Ectodermal cell (in vitro differentiated cells): ENCODE results near the gene CTBP1.

Source experiments
- H3K27ac ChIP-seq: 2 replicates; pipeline ENCODE4 v1.7.0; 2013; ENCODE audit warnings: mild to moderate bottlenecking, low read depth, low read length; ENCODE audit not compliant: insufficient read depth, poor library complexity, severe bottlenecking
- H3K27me3 ChIP-seq: 2 replicates; pipeline ENCODE4 v1.7.0; 2013; ENCODE audit warnings: mild to moderate bottlenecking, low read length; ENCODE audit not compliant: insufficient read depth, control insufficient read depth, poor library complexity, severe bottlenecking
- H3K36me3 ChIP-seq: one replicate; pipeline ENCODE4 v1.7.0; 2013; ENCODE audit warnings: low read length; ENCODE audit not compliant: control insufficient read depth, insufficient read depth
- H3K4me1 ChIP-seq: one replicate; pipeline ENCODE4 v1.7.0; 2013; ENCODE audit warnings: low read length; ENCODE audit not compliant: control insufficient read depth, insufficient read depth
- H3K4me3 ChIP-seq: 2 replicates; pipeline ENCODE4 v1.7.0; 2013; ENCODE audit warnings: low read depth, low read length, control low read depth; ENCODE audit not compliant: insufficient read depth
- H3K9me3 ChIP-seq: 2 replicates; pipeline ENCODE4 v1.7.0; 2013; ENCODE audit warnings: mild to moderate bottlenecking, low read length, moderate library complexity; ENCODE audit not compliant: control insufficient read depth
- WGBS, 2 experiments: methylation state at CpG; one replicate each; pipeline ENCODE4 v1.1.7; 2013; ENCODE audit warnings: missing lambda C conversion rate in 2 of 2; 5-methylcytosine and 5-hydroxymethylcytosine counted together

The CTBP1 gene

DNA sequence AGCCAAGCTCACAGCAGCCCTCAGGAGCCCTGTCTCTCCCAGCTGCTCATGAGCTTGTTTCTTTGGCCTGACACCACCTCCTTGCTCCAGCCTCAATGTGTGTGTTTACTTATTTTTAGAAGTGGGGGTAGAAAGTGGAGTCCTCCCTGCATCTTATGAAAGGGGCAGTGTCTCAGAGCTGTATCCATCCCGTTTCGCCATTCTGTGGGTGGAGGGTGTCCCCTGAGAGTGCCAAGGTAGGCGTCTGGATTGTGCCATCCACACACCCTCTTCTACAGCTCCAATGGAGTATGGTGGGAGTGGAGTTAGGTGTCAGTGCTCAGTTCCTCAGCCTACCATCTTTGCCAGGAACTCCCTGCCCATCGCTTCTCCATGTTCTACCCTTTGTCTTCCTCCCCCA is 84.9 kb downstream of the CTBP1 start:
- Histone ChIP-seq H3K27me3 (peaks cover 26% of the 10 kb centered on the region), H3K36me3 (no peaks in the 10 kb centered on the region), H3K27ac (no peak overlapping the region), H3K9me3 (no peaks in the 10 kb centered on the region), H3K4me1 (peaks cover 5% of the 10 kb centered on the region), H3K4me3 (no peak overlapping the region)
- WGBS, 2 experiments, result 79 to 97% methylated on average over 3 to 4 of the region's 4 CpGs
